Type B pancreatic cell (in vitro differentiated cells): ENCODE results near the gene ZNG1C. TPM values are rescaled to one million over a fixed set of nuclear protein-coding genes. Genes with fewer than 3 reads are reported as not detected.
"Not testable (repeated sequence)": the region's sequence is repeated elsewhere in the genome, so short reads cannot be mapped to it uniquely, and the experiment has no call there.

Source experiments
- DNase-seq: peaks from one replicate; pipeline ENCODE4 v3.0.0; 2021; ENCODE audit warnings: mixed read lengths; ENCODE audit not compliant: unreplicated experiment; ENCODE audit errors: extremely low spot score
- H3K27ac Mint-ChIP-seq: 2 replicates; pipeline ENCODE4 v1.8.0; 2021; ENCODE audit warnings: mild to moderate bottlenecking, mixed read lengths
- H3K27me3 Mint-ChIP-seq: 2 replicates; pipeline ENCODE4 v1.8.0; 2021; ENCODE audit warnings: mixed read lengths
- H3K36me3 Mint-ChIP-seq: 2 replicates; pipeline ENCODE4 v1.8.0; 2021; ENCODE audit warnings: mixed read lengths
- H3K4me1 Mint-ChIP-seq: one replicate; pipeline ENCODE4 v1.8.0; 2021; ENCODE audit warnings: mixed read lengths; ENCODE audit not compliant: unreplicated experiment
- H3K4me3 Mint-ChIP-seq: 2 replicates; pipeline ENCODE4 v1.8.0; 2021; ENCODE audit warnings: mild to moderate bottlenecking, mixed read lengths
- H3K9me3 Mint-ChIP-seq: 2 replicates; pipeline ENCODE4 v1.8.0; 2021; ENCODE audit warnings: mixed read lengths
- CTCF ChIP-seq: fragments of 200-600 bp; sonication (generic); conservative IDR thresholded peaks from 2 replicates; pipeline ENCODE4 v1.5.0; 2021; ENCODE audit warnings: antibody characterized with exemption, mild to moderate bottlenecking
- total RNA-seq: library from RNA; stranded (reverse); gene quantifications from 2 replicates; pipeline ENCODE4 v1.2.1, GENCODE V29; 2021; ENCODE audit warnings: low replicate concordance

The ZNG1C gene
- total RNA-seq, 1 donor from 2014 or later, result 33.2 TPM

GRCh38 chr9:68324518-68324917, 82.7 kb downstream of the ZNG1C start:
- not testable (repeated sequence) for H3K36me3 Mint-ChIP-seq, H3K9me3 Mint-ChIP-seq, H3K27ac Mint-ChIP-seq, H3K4me3 Mint-ChIP-seq, H3K27me3 Mint-ChIP-seq, DNase-seq, H3K4me1 Mint-ChIP-seq

- not testable (repeated sequence) for H3K27me3 Mint-ChIP-seq, H3K4me1 Mint-ChIP-seq, H3K27ac Mint-ChIP-seq, H3K4me3 Mint-ChIP-seq, H3K36me3 Mint-ChIP-seq, DNase-seq, H3K9me3 Mint-ChIP-seq
Observed at GRCh38 chr9:68329106-68329505, 87.3 kb downstream of the ZNG1C start.

- DNase-seq, H3K27me3 Mint-ChIP-seq, H3K9me3 Mint-ChIP-seq, H3K4me3 Mint-ChIP-seq, H3K36me3 Mint-ChIP-seq, H3K4me1 Mint-ChIP-seq, H3K27ac Mint-ChIP-seq: not testable (repeated sequence)
Observed at GRCh38 chr9:68330531-68331173, 88.9 kb downstream of the ZNG1C start.

GRCh38 chr9:68332122-68332521, 90.3 kb downstream of the ZNG1C start:
- H3K4me3 Mint-ChIP-seq, H3K4me1 Mint-ChIP-seq, H3K9me3 Mint-ChIP-seq, H3K36me3 Mint-ChIP-seq, H3K27me3 Mint-ChIP-seq, H3K27ac Mint-ChIP-seq, DNase-seq: not testable (repeated sequence)

DNA sequence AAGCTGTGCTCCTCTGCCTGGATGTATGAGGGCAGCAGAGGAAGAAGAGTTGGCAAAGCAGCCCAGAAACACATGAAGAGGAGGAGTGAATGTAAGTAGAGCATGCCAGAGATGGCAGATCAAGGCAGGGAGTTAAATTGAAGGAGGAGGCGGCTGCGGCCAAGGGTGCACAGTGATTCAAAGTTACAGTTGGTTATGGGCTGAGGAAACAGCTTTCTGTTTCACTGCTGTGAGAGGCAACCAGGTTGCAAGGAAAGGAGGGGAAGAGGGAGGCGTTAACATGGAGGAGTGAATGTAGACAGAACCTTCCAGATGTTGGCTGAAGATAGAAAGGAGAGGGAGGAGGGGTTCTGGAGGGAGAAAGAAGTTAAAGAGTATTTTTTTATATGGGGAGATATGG, 94.2 kb downstream of the ZNG1C start:
- not testable (repeated sequence) for H3K36me3 Mint-ChIP-seq, H3K4me1 Mint-ChIP-seq, H3K27ac Mint-ChIP-seq, DNase-seq, H3K4me3 Mint-ChIP-seq, H3K9me3 Mint-ChIP-seq, H3K27me3 Mint-ChIP-seq

GRCh38 chr9:68336639-68337339, 95.0 kb downstream of the ZNG1C start:
- not testable (repeated sequence) for H3K4me3 Mint-ChIP-seq, H3K9me3 Mint-ChIP-seq, H3K27ac Mint-ChIP-seq, H3K36me3 Mint-ChIP-seq, H3K27me3 Mint-ChIP-seq, DNase-seq, H3K4me1 Mint-ChIP-seq

- H3K27ac Mint-ChIP-seq, H3K4me3 Mint-ChIP-seq, DNase-seq, H3K4me1 Mint-ChIP-seq, H3K27me3 Mint-ChIP-seq, H3K36me3 Mint-ChIP-seq, H3K9me3 Mint-ChIP-seq: not testable (repeated sequence)
Observed at GRCh38 chr9:68338000-68338399, 96.2 kb downstream of the ZNG1C start.

GRCh38 chr9:68342265-68343025, 100.7 kb downstream of the ZNG1C start:
- not testable (repeated sequence) for H3K27ac Mint-ChIP-seq, H3K9me3 Mint-ChIP-seq, H3K36me3 Mint-ChIP-seq, H3K4me3 Mint-ChIP-seq, H3K4me1 Mint-ChIP-seq, H3K27me3 Mint-ChIP-seq, DNase-seq
- TF ChIP-seq CTCF, result peak; percentile 51

DNA sequence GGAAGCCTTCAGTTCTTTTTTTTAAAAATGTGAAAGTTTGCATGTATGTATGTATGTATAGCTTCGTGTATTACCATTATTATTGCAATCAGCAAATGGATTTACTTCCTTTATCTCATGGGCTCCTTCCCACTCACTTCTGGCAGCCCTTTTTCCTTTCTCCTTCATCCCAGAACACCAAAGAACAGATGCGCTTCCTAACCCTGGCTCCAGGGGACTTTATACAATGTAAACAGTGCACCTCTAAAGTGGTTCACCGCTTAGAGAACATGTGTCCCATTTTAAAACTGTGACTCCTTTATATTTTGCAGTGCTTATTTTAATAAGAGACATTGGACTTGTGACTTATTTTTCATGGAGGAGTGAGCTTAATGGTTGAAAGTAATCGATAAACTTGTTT, 101.5 kb downstream of the ZNG1C start:
- not testable (repeated sequence) for H3K4me1 Mint-ChIP-seq, H3K36me3 Mint-ChIP-seq, H3K27ac Mint-ChIP-seq

GRCh38 chr9:68343992-68344391, 102.2 kb downstream of the ZNG1C start:
- not testable (repeated sequence) for H3K4me1 Mint-ChIP-seq, H3K27ac Mint-ChIP-seq, H3K4me3 Mint-ChIP-seq, DNase-seq, H3K36me3 Mint-ChIP-seq, H3K9me3 Mint-ChIP-seq
- peaks cover 11% of the 10 kb centered on the region for H3K27me3 Mint-ChIP-seq

More for the DNA sequence above, 101.5 kb downstream of the ZNG1C start:
- not testable (repeated sequence) for DNase-seq, H3K27me3 Mint-ChIP-seq, H3K9me3 Mint-ChIP-seq, H3K4me3 Mint-ChIP-seq
